IMR-90 (cell line): ENCODE data around the gene CPOX. TPM values are rescaled to one million over a fixed set of nuclear protein-coding genes. Genes with fewer than 3 reads are reported as not detected.
"Not testable (repeated sequence)": the region's sequence is repeated elsewhere in the genome, so short reads cannot be mapped to it uniquely, and the experiment has no call there.

Experiments
- ATAC-seq: fragments of 200-7000 bp; cut with Tn5 transposase; 2 replicates; pipeline ENCODE4 v1.9.1; 2020; ENCODE audit warnings: low read depth, mild to moderate bottlenecking, moderate library complexity
- BruUV-seq: library from RNA; stranded (reverse); fragments of 400-500 nt; replicated peaks from 2 replicates; lab custom pipeline; 2021; lab: Mats Ljungman, UMichigan
- CTCF ChIA-PET: fragments of 300-600 bp; formaldehyde crosslinking; extraction: SDS; loops from one replicate; lab custom pipeline; 2021; ENCODE audit warnings: antibody characterized with exemption; lab: Yijun Ruan, JAX
- POLR2A ChIA-PET: fragments of 300-600 bp; sonication (Branson Sonifier 250); formaldehyde crosslinking; loops from one replicate; lab custom pipeline; 2022; ENCODE audit warnings: antibody characterized with exemption; ENCODE audit not compliant: unreplicated experiment; lab: Charles Lee
- DNase-seq: peaks from one replicate; pipeline ENCODE4 v3.0.0; 2013
- H2AFZ ChIP-seq: replicated peaks from 2 replicates; pipeline ENCODE3; 2013; ENCODE audit warnings: low read length, mild to moderate bottlenecking; ENCODE audit not compliant: poor library complexity
- H2AK5ac ChIP-seq: 2 replicates; pipeline ENCODE4 v1.6.1; 2013; ENCODE audit warnings: low read depth, low read length, inconsistent platforms
- H2AK9ac ChIP-seq: replicated peaks from 2 replicates; pipeline ENCODE3; 2013; ENCODE audit warnings: mild to moderate bottlenecking, low read depth, low read length, moderate library complexity; ENCODE audit not compliant: poor library complexity
- H2BK120ac ChIP-seq: 2 replicates; pipeline ENCODE4 v1.6.1; 2013; ENCODE audit warnings: low read depth, low read length, inconsistent platforms
- H2BK15ac ChIP-seq: 3 replicates; pipeline ENCODE4 v1.6.1; 2013; ENCODE audit warnings: low read depth, low read length, inconsistent platforms
- H2BK20ac ChIP-seq: 2 replicates; pipeline ENCODE4 v1.6.1; 2013; ENCODE audit warnings: low read depth, mild to moderate bottlenecking, inconsistent platforms, low read length, moderate library complexity
- H2BK5ac ChIP-seq: 2 replicates; pipeline ENCODE4 v1.6.1; 2013; ENCODE audit warnings: mild to moderate bottlenecking, low read depth, low read length, inconsistent platforms; ENCODE audit not compliant: poor library complexity, severe bottlenecking
- H3K14ac ChIP-seq: replicated peaks from 2 replicates; pipeline ENCODE4 v1.6.1; 2013; ENCODE audit warnings: low read depth, low read length, inconsistent platforms
- H3K18ac ChIP-seq: 2 replicates; pipeline ENCODE4 v1.6.1; 2013; ENCODE audit warnings: low read depth, low read length, control low read depth
- H3K23ac ChIP-seq: 2 replicates; pipeline ENCODE4 v1.6.1; 2013; ENCODE audit warnings: low read depth, low read length, inconsistent platforms
- H3K27ac ChIP-seq: 2 replicates; pipeline ENCODE4 v1.5.1; 2013; ENCODE audit warnings: mild to moderate bottlenecking, control low read depth, low read length; ENCODE audit not compliant: insufficient read depth
- H3K27me3 ChIP-seq: 2 replicates; pipeline ENCODE4 v1.6.1; 2013; ENCODE audit warnings: low read length; ENCODE audit not compliant: control insufficient read depth, insufficient read depth
- H3K36me3 ChIP-seq: 2 replicates; pipeline ENCODE4 v1.6.1; 2013; ENCODE audit warnings: low read length, mixed read lengths; ENCODE audit not compliant: control insufficient read depth, insufficient read depth
- H3K4ac ChIP-seq: 2 replicates; pipeline ENCODE4 v1.6.1; 2013; ENCODE audit warnings: low read depth, low read length, inconsistent platforms
- H3K4me1 ChIP-seq: 2 replicates; pipeline ENCODE4 v1.6.1; 2013; ENCODE audit warnings: low read length, mixed read lengths; ENCODE audit not compliant: control insufficient read depth, insufficient read depth
- H3K4me2 ChIP-seq: 2 replicates; pipeline ENCODE4 v1.6.1; 2013; ENCODE audit warnings: low read depth, mild to moderate bottlenecking, control low read depth, low read length, moderate library complexity
- H3K4me3 ChIP-seq: 2 replicates; pipeline ENCODE4 v1.5.1; 2013; ENCODE audit warnings: low read depth, mild to moderate bottlenecking, control low read depth, low read length, moderate library complexity; ENCODE audit not compliant: insufficient read depth
- H3K56ac ChIP-seq: 2 replicates; pipeline ENCODE4 v1.6.1; 2013; ENCODE audit warnings: low read length, inconsistent platforms; ENCODE audit not compliant: insufficient read depth; ENCODE audit errors: extremely low read depth
- H3K79me1 ChIP-seq, 2 experiments: 2 replicates each; pipeline ENCODE4 v1.6.1; 2013; ENCODE audit warnings: low read length in 2 of 2, inconsistent platforms in 1 of 2, low read depth in 1 of 2
- H3K9ac ChIP-seq: 2 replicates; pipeline ENCODE4 v1.6.1; 2013; ENCODE audit warnings: low read depth, low read length, control low read depth
- H3K9me1 ChIP-seq: 2 replicates; pipeline ENCODE4 v1.6.1; 2013; ENCODE audit warnings: low read length, inconsistent platforms; ENCODE audit not compliant: insufficient read depth
- H3K9me3 ChIP-seq: 2 replicates; pipeline ENCODE4 v1.6.1; 2013; ENCODE audit warnings: low read length; ENCODE audit not compliant: control insufficient read depth, insufficient read depth
- H4K20me1 ChIP-seq: 2 replicates; pipeline ENCODE4 v1.6.1; 2013; ENCODE audit warnings: low read length, inconsistent platforms; ENCODE audit not compliant: insufficient read depth
- H4K5ac ChIP-seq: 2 replicates; pipeline ENCODE4 v1.6.1; 2013; ENCODE audit warnings: mild to moderate bottlenecking, low read depth, low read length, control low read depth
- H4K8ac ChIP-seq, 2 experiments: 2 replicates each; pipeline ENCODE4 v1.6.1; 2013; ENCODE audit warnings: low read depth in 2 of 2, low read length in 2 of 2, control low read depth in 1 of 2, inconsistent platforms in 1 of 2
- H4K91ac ChIP-seq: 2 replicates; pipeline ENCODE4 v1.6.1; 2013; ENCODE audit warnings: low read depth, low read length, inconsistent platforms; ENCODE audit not compliant: insufficient read depth
- WGBS, 2 experiments: methylation state at CpG; one replicate each; pipeline versions ENCODE4 v1.1.5 to v1.1.7; 2013; ENCODE audit warnings: missing lambda C conversion rate in 2 of 2; ENCODE audit not compliant: insufficient read length in 1 of 2; ENCODE audit errors: extremely low coverage in 2 of 2; 5-methylcytosine and 5-hydroxymethylcytosine counted together
- dilution Hi-C: fragments of 300-500 bp; cut with HindIII; formaldehyde crosslinking; loops from one replicate; pipeline ENCODE4 v1.14.3; 2018; ENCODE audit warnings: low sequenced_read_pairs; ENCODE audit not compliant: unreplicated experiment
- in situ Hi-C: fragments of 300-500 bp; cut with MboI; formaldehyde crosslinking; loops from 3 replicates; pipeline ENCODE4 v1.14.3; 2019; ENCODE audit warnings: low sequenced_read_pairs, inconsistent platforms, mixed read lengths
- intact Hi-C: fragments of 100-400 bp; cut with micrococcal nuclease; formaldehyde crosslinking; loops from 2 replicates; pipeline ENCODE4 v1.10.0; 2022
- polyA plus RNA-seq, 3 experiments: library from polyadenylated mRNA; depleted of rRNA; stranded (reverse); fragments of >200 nt; gene quantifications; 2 replicates each; pipeline ENCODE4 v1.2.3, GENCODE V29; 2012; ENCODE audit warnings: low replicate concordance in 1 of 3
- total RNA-seq: library from RNA; depleted of rRNA; stranded (reverse); fragments of >200 nt; gene quantifications from 2 replicates; pipeline ENCODE4 v1.2.3, GENCODE V29; 2012

Gene CPOX
- total and polyA plus RNA-seq, 2 of the 4 experiments (the other 2 are of a cell fraction): 14.5 to 19.4 TPM

GRCh38 chr3:98642769-98643168 is 49.4 kb upstream of the CPOX start:
- H3K9ac ChIP-seq, intact Hi-C loops, DNase-seq, H2AK5ac ChIP-seq, H2BK15ac ChIP-seq, H3K4ac ChIP-seq, H2AK9ac ChIP-seq, BruUV-seq, H4K91ac ChIP-seq, H2BK5ac ChIP-seq, H3K4me3 ChIP-seq, H3K23ac ChIP-seq, H3K9me1 ChIP-seq, H3K4me1 ChIP-seq, H3K27me3 ChIP-seq, H3K9me3 ChIP-seq, H2BK120ac ChIP-seq, H3K27ac ChIP-seq, H3K4me2 ChIP-seq, H3K56ac ChIP-seq, ATAC-seq, H4K20me1 ChIP-seq, H3K36me3 ChIP-seq, dilution Hi-C loops, H3K14ac ChIP-seq, H3K79me1 ChIP-seq, POLR2A ChIA-PET, in situ Hi-C loops, H4K8ac ChIP-seq, H3K18ac ChIP-seq, H4K5ac ChIP-seq, H2BK20ac ChIP-seq, H2AFZ ChIP-seq, CTCF ChIA-PET: not testable (repeated sequence)
- WGBS, 2 experiments: no CpG with 5 or more reads among the region's 9 CpGs

GRCh38 chr3:98641756-98642155 is 48.3 kb upstream of the CPOX start:
- H3K27ac ChIP-seq, CTCF ChIA-PET, H2BK5ac ChIP-seq, H3K23ac ChIP-seq, H3K79me1 ChIP-seq, H2AFZ ChIP-seq, H4K20me1 ChIP-seq, H3K4me3 ChIP-seq, H3K9ac ChIP-seq, H4K8ac ChIP-seq, H3K14ac ChIP-seq, ATAC-seq, BruUV-seq, H3K9me3 ChIP-seq, in situ Hi-C loops, H3K27me3 ChIP-seq, H2AK9ac ChIP-seq, H3K4me1 ChIP-seq, DNase-seq, H3K36me3 ChIP-seq, H3K9me1 ChIP-seq, H3K4me2 ChIP-seq, H2BK15ac ChIP-seq, H3K4ac ChIP-seq, H2BK20ac ChIP-seq, POLR2A ChIA-PET, H3K18ac ChIP-seq, intact Hi-C loops, H3K56ac ChIP-seq, dilution Hi-C loops, H2BK120ac ChIP-seq, H2AK5ac ChIP-seq, H4K5ac ChIP-seq, H4K91ac ChIP-seq: not testable (repeated sequence)
- WGBS, 2 experiments: no CpG with 5 or more reads among the region's 2 CpGs
